ENCODE results near the gene IL31RA. TPM values are rescaled to one million over a fixed set of nuclear protein-coding genes. Genes with fewer than 3 reads are reported as not detected.

The IL31RA gene
- total RNA-seq = 3.1 and 3.2 TPM in 2 replicates

DNA sequence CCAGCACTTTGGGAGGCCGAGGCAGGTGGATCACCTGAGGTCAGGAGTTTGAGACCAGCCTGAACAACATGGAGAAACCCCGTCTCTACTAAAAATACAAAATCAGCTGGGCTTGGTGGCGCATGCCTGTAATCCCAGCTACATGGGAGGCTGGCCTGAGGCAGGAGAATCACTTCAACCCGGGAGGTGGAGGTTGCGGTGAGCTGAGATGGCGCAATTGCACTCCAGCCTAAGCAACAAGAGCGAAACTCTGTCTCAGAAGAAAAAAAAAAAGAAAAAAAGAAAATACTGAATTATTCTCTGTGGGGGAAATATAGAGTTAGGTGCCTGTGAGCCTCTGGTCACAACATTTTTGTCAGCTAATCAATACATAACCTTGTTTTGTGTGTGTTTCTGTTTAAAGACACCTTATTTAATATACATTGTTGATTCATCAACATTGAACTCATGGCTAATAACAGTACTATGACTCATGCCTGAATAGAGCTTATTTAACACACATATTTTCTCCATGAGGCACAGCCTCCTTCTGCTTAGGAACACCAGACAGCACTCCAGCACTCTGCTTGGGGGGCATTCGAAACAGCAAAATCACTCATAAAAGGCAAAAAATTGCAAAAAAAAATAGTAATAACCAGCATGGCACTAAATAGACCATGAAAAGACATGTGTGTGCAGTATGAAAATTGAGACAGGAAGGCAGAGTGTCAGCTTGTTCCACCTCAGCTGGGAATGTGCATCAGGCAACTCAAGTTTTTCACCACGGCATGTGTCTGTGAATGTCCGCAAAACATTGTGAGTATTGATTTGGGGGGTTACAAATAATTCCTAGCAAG, at the start of gene IL31RA:
TSS of gene IL31RA (plus strand) at position 519 of the 836 bp plus-strand sequence. CDS start at position 733, 214 bp downstream.

Other genes with a start within 250 kb of the IL31RA start
- 17.2 and 18.0 TPM in 2 replicates for gene SLC38A9, start 139.0 kb upstream of the IL31RA start, total RNA-seq
- gene DDX4, start 113.3 kb upstream of the IL31RA start, total RNA-seq = not detected in 2 replicates
- 148 and 170 TPM in 2 replicates for gene IL6ST, start 143.6 kb downstream of the IL31RA start, total RNA-seq

Data from bronchus fibroblast of lung (primary cell).